Smooth muscle cell of trachea (primary cell): Measurements from ENCODE around the gene NKIRAS2. TPM values are rescaled to one million over a fixed set of nuclear protein-coding genes. Genes with fewer than 3 reads are reported as not detected.

Source experiments
- total RNA-seq: library from RNA; depleted of rRNA; stranded (reverse); fragments of >200 nt; gene quantifications from 2 replicates; pipeline ENCODE4 v1.2.1, GENCODE V29; 2014

NKIRAS2 gene
- total RNA-seq, result 16.3 and 30.4 TPM in 2 replicates

GRCh38 chr17:42019509-42020404 is at the start of gene NKIRAS2:
Gene NKIRAS2, plus strand, starts transcription at chr17:42020090. Its CDS starts 1,488 bp downstream, at chr17:42021578.

GRCh38 chr17:42016941-42017865 is 2.7 kb upstream of the NKIRAS2 start, which contains the start of gene DNAJC7:
Gene DNAJC7, minus strand, starts transcription at chr17:42017439. Its CDS starts 23 bp downstream, at chr17:42017416.

GRCh38 chr17:42050393-42051012 is 30.6 kb downstream of the NKIRAS2 start, which contains the start of gene C17orf113:
Gene C17orf113, minus strand, starts transcription at chr17:42050601. Its CDS starts 7,225 bp downstream, at chr17:42043376.

Other genes with a start within 250 kb of the NKIRAS2 start
- 5.3 and 5.4 TPM in 2 replicates for gene JUP, start 233.4 kb upstream of the NKIRAS2 start, total RNA-seq
- 41.6 and 64.2 TPM in 2 replicates for gene P3H4, start 208.1 kb upstream of the NKIRAS2 start, total RNA-seq
- 407 and 587 TPM in 2 replicates for gene FKBP10, start 207.1 kb upstream of the NKIRAS2 start, total RNA-seq
- gene NT5C3B, start 183.9 kb upstream of the NKIRAS2 start, total RNA-seq, result 54.1 and 80.7 TPM in 2 replicates
- 0.17 and 0.29 TPM in 2 replicates for gene KLHL10, start 182.3 kb upstream of the NKIRAS2 start, total RNA-seq
- gene KLHL11, start 154.7 kb upstream of the NKIRAS2 start, total RNA-seq, result 28.7 and 33.2 TPM in 2 replicates
- gene ACLY, start 101.1 kb upstream of the NKIRAS2 start, total RNA-seq, result 171 and 230 TPM in 2 replicates
- gene ODAD4, start 89.5 kb upstream of the NKIRAS2 start, total RNA-seq, result 0.33 and 1.3 TPM in 2 replicates
- 63.4 and 90.5 TPM in 2 replicates for gene CNP, start 53.3 kb upstream of the NKIRAS2 start, total RNA-seq
- 52.6 and 72.0 TPM in 2 replicates for gene DNAJC7, start 2.7 kb upstream of the NKIRAS2 start, total RNA-seq
- gene C17orf113, start 30.5 kb downstream of the NKIRAS2 start, total RNA-seq, result 0.15 and 0.17 TPM in 2 replicates
- not detected in 2 replicates for gene ZNF385C, start 78.4 kb downstream of the NKIRAS2 start, total RNA-seq
- 17.2 and 25.6 TPM in 2 replicates for gene DHX58, start 92.6 kb downstream of the NKIRAS2 start, total RNA-seq
- 7.0 and 10.8 TPM in 2 replicates for gene KAT2A, start 101.3 kb downstream of the NKIRAS2 start, total RNA-seq
- not detected in 2 replicates for gene HSPB9, start 102.7 kb downstream of the NKIRAS2 start, total RNA-seq
- 82.9 and 87.3 TPM in 2 replicates for gene RAB5C, start 134.9 kb downstream of the NKIRAS2 start, total RNA-seq
- under 0.01 TPM in 1 of 2 replicates, not detected in the other for gene KCNH4, start 161.1 kb downstream of the NKIRAS2 start, total RNA-seq
- not detected in 2 replicates for gene HCRT, start 165.4 kb downstream of the NKIRAS2 start, total RNA-seq
- 16.1 and 30.3 TPM in 2 replicates for gene GHDC, start 174.4 kb downstream of the NKIRAS2 start, total RNA-seq